CD4-positive, alpha-beta T cell (primary cell): ENCODE results near the gene CDH13. TPM values are rescaled to one million over a fixed set of nuclear protein-coding genes. Genes with fewer than 3 reads are reported as not detected.

Experiments used
- ATAC-seq: fragments of 200-7000 bp; cut with Tn5 transposase; one replicate; pipeline ENCODE4 v1.10.0; 2022; ENCODE audit warnings: mild to moderate bottlenecking; ENCODE audit not compliant: poor library complexity
- CTCF ChIA-PET: fragments of 350-600 bp; sonication (Branson Sonifier 250); formaldehyde crosslinking; loops from one replicate; lab custom pipeline; 2021; ENCODE audit warnings: antibody characterized with exemption, inconsistent platforms; lab: Charles Lee
- POLR2A ChIA-PET: fragments of 350-600 bp; sonication (Branson Sonifier 250); formaldehyde crosslinking; loops from one replicate; lab custom pipeline; 2021; ENCODE audit warnings: antibody characterized with exemption, inconsistent platforms; lab: Charles Lee
- DNase-seq, 14 experiments: peaks; one replicate each; pipeline ENCODE4 v3.0.0-alpha.2; 2013 to 2020; ENCODE audit warnings: mixed read lengths in 2 of 14
- H3K27ac ChIP-seq, 2 donors: one replicate each; pipeline versions ENCODE4 v1.5.1 to v1.7.0; 2013; ENCODE audit warnings: low read length in 2 of 2, low read depth in 1 of 2, mild to moderate bottlenecking in 1 of 2
- H3K27me3 ChIP-seq, 2 experiments: 1 replicate in 1 of 2; 2 replicates in 1 of 2; pipeline versions ENCODE4 v1.6.1 to v1.7.0; 2013; ENCODE audit warnings: low read length in 2 of 2, control low read depth in 1 of 2, mild to moderate bottlenecking in 1 of 2, moderate library complexity in 1 of 2; ENCODE audit not compliant: insufficient read depth in 2 of 2, control insufficient read depth in 1 of 2
- H3K36me3 ChIP-seq: one replicate; pipeline ENCODE4 v1.6.1; 2013; ENCODE audit warnings: low read length, control low read depth; ENCODE audit not compliant: insufficient read depth
- H3K4me1 ChIP-seq: one replicate; pipeline ENCODE4 v1.6.1; 2013; ENCODE audit warnings: low read length, control low read depth; ENCODE audit not compliant: insufficient read depth
- H3K4me3 ChIP-seq: one replicate; pipeline ENCODE4 v1.5.1; 2013; ENCODE audit warnings: mild to moderate bottlenecking, low read length, moderate library complexity
- H3K9me3 ChIP-seq, 2 experiments: 1 replicate in 1 of 2; 2 replicates in 1 of 2; pipeline versions ENCODE4 v1.6.1 to v1.7.0; 2013; ENCODE audit warnings: low read length in 2 of 2, mild to moderate bottlenecking in 2 of 2, control low read depth in 1 of 2, moderate library complexity in 1 of 2; ENCODE audit not compliant: control insufficient read depth in 1 of 2, insufficient read depth in 1 of 2
- H3K27ac Mint-ChIP-seq: one replicate; pipeline ENCODE4 v1.8.0; 2020; ENCODE audit warnings: mixed read lengths
- H3K27me3 Mint-ChIP-seq: one replicate; pipeline ENCODE4 v1.8.0; 2021; ENCODE audit warnings: mixed read lengths
- H3K36me3 Mint-ChIP-seq: one replicate; pipeline ENCODE4 v1.8.0; 2021; ENCODE audit warnings: low read depth, mixed read lengths
- H3K4me1 Mint-ChIP-seq: one replicate; pipeline ENCODE4 v1.8.0; 2021; ENCODE audit warnings: low read depth, mixed read lengths
- H3K4me3 Mint-ChIP-seq: one replicate; pipeline ENCODE4 v1.8.0; 2020; ENCODE audit warnings: mild to moderate bottlenecking, mixed read lengths
- H3K9me3 Mint-ChIP-seq: one replicate; pipeline ENCODE4 v1.8.0; 2020; ENCODE audit warnings: mixed read lengths
- CTCF ChIP-seq: fragments of 200-600 bp; IDR thresholded peaks from one replicate; pipeline ENCODE4 v1.8.0; 2022; ENCODE audit warnings: antibody characterized with exemption, mild to moderate bottlenecking
- intact Hi-C, 2 experiments: fragments of 100-400 bp; cut with DNase I in 1 of 2; cut with micrococcal nuclease in 1 of 2; formaldehyde crosslinking; loops; one replicate each; pipeline versions ENCODE4 v1.15.1 to v1.9.0; 2023 to 2025; cut with DNase I, micrococcal nuclease
- total RNA-seq, 174 experiments: library from RNA in 2 of 174; stranded (reverse) in 2 of 174; gene quantifications; one replicate each; pipeline ENCODE4 v1.2.3 and lab custom pipeline; 2021 to 2026

Gene CDH13
- total RNA-seq, 2 experiments from 2014 or later, result not detected

GRCh38 chr16:83054283-83054682 lies 427.5 kb downstream of the CDH13 start:
- H3K27ac Mint-ChIP-seq, result no peak overlapping the region
- no peak overlapping the region for H3K27ac ChIP-seq
- no peaks in the 10 kb centered on the region for H3K27me3 Mint-ChIP-seq
- ChIA-PET CTCF (no interaction called here), POLR2A (no interaction called here)
- H3K4me1 Mint-ChIP-seq, result no peaks in the 10 kb centered on the region
- ATAC-seq (no peak), DNase-seq (no peak)
- no peak overlapping the region for H3K4me3 Mint-ChIP-seq
- TF ChIP-seq CTCF, result no peak
- H3K9me3 ChIP-seq, result no peaks in the 10 kb centered on the region
- H3K27me3 ChIP-seq, result peaks cover 0 to 3% of the 10 kb centered on the region in 2 experiments
- no peaks in the 10 kb centered on the region for H3K36me3 Mint-ChIP-seq
- intact Hi-C loops, result no loop called here
- no peak overlapping the region for H3K4me3 ChIP-seq
- H3K36me3 ChIP-seq, result no peaks in the 10 kb centered on the region
- peaks cover 2% of the 10 kb centered on the region for H3K9me3 Mint-ChIP-seq
- no peaks in the 10 kb centered on the region for H3K4me1 ChIP-seq

- intact Hi-C loops, result no loop called here
- ChIA-PET POLR2A (no interaction called here), CTCF (no interaction called here)
- Mint-ChIP-seq H3K27ac (no peak overlapping the region), H3K9me3 (peaks cover 1% of the 10 kb centered on the region), H3K36me3 (no peaks in the 10 kb centered on the region), H3K4me1 (no peaks in the 10 kb centered on the region), H3K27me3 (no peaks in the 10 kb centered on the region), H3K4me3 (no peak overlapping the region)
- Histone ChIP-seq H3K9me3 (no peaks in the 10 kb centered on the region), H3K27me3 (no peaks in the 10 kb centered on the region), H3K36me3 (no peaks in the 10 kb centered on the region), H3K27ac (no peak overlapping the region), H3K4me3 (no peak overlapping the region), H3K4me1 (no peaks in the 10 kb centered on the region)
- no peak for DNase-seq
- TF ChIP-seq CTCF, result no peak
- no peak for ATAC-seq
Observed at GRCh38 chr16:83058376-83058775, 431.6 kb downstream of the CDH13 start.

- no peak for TF ChIP-seq CTCF
- Mint-ChIP-seq H3K9me3 (peaks cover 5% of the 10 kb centered on the region), H3K36me3 (no peaks in the 10 kb centered on the region), H3K4me3 (no peak overlapping the region), H3K4me1 (no peaks in the 10 kb centered on the region), H3K27ac (no peak overlapping the region), H3K27me3 (no peaks in the 10 kb centered on the region)
- DNase-seq, result no peak
- no peaks in the 10 kb centered on the region for H3K36me3 ChIP-seq
- ATAC-seq, result no peak
- H3K9me3 ChIP-seq, result peaks cover 0 to 4% of the 10 kb centered on the region in 2 experiments
- H3K4me3 ChIP-seq, result no peak overlapping the region
- H3K27ac ChIP-seq, result no peak overlapping the region
- POLR2A ChIA-PET, result no interaction called here
- intact Hi-C loops, result no loop called here
- no peaks in the 10 kb centered on the region for H3K4me1 ChIP-seq
- H3K27me3 ChIP-seq, result no peaks in the 10 kb centered on the region
- CTCF ChIA-PET, result no interaction called here
Observed at GRCh38 chr16:83059237-83059636, 432.5 kb downstream of the CDH13 start.
